Common myeloid progenitor, CD34-positive (primary cell): Measurements from ENCODE around the gene SLC2A13.

Experiments used
- CTCF ChIA-PET: fragments of 350-600 bp; sonication (Branson Sonifier 250); formaldehyde crosslinking; loops from one replicate; lab custom pipeline; 2021; ENCODE audit warnings: antibody characterized with exemption; lab: Charles Lee
- POLR2A ChIA-PET: fragments of 350-600 bp; sonication (Branson Sonifier 250); formaldehyde crosslinking; loops from one replicate; lab custom pipeline; 2021; ENCODE audit warnings: antibody characterized with exemption; lab: Charles Lee
- DNase-seq, 3 donors: peaks; one replicate each; pipeline versions ENCODE4 v3.0.0 to v3.0.0-alpha.2; 2013
- H3K27ac ChIP-seq, 2 experiments: 1 replicate in 1 of 2; 2 replicates in 1 of 2; pipeline ENCODE4 v1.7.0; 2013; ENCODE audit warnings: inconsistent platforms in 2 of 2, low read length in 2 of 2, mild to moderate bottlenecking in 2 of 2, low read depth in 1 of 2, moderate library complexity in 1 of 2; ENCODE audit not compliant: severe bottlenecking in 2 of 2, insufficient read depth in 1 of 2, poor library complexity in 1 of 2
- H3K27me3 ChIP-seq, 5 experiments: replicated peaks in 2 of 5; 1 replicate in 3 of 5; 2 replicates in 2 of 5; pipeline versions ENCODE4 v1.6.1 to v1.7.0; 2013; ENCODE audit warnings: low read length in 4 of 5, mild to moderate bottlenecking in 2 of 5, moderate library complexity in 2 of 5, inconsistent platforms in 1 of 5; ENCODE audit not compliant: insufficient read depth in 5 of 5, control insufficient read depth in 4 of 5
- H3K36me3 ChIP-seq, 4 experiments: 1 replicate in 2 of 4; 2 replicates in 2 of 4; pipeline versions ENCODE4 v1.6.1 to v1.7.0; 2013; ENCODE audit warnings: low read length in 3 of 4, control low read depth in 1 of 4, mild to moderate bottlenecking in 1 of 4; ENCODE audit not compliant: control insufficient read depth in 4 of 4, insufficient read depth in 4 of 4
- H3K4me1 ChIP-seq, 4 experiments: 1 replicate in 3 of 4; 2 replicates in 1 of 4; pipeline versions ENCODE4 v1.6.1 to v1.7.1; 2013; ENCODE audit warnings: low read length in 3 of 4, mild to moderate bottlenecking in 3 of 4, control low read depth in 1 of 4, inconsistent platforms in 1 of 4, moderate library complexity in 1 of 4; ENCODE audit not compliant: control insufficient read depth in 4 of 4, insufficient read depth in 4 of 4; ENCODE audit errors: control extremely low read depth in 1 of 4
- H3K4me3 ChIP-seq, 7 experiments: 1 replicate in 4 of 7; 2 replicates in 3 of 7; pipeline versions ENCODE4 v1.5.1 to v1.7.0; 2013; ENCODE audit warnings: mild to moderate bottlenecking in 7 of 7, low read length in 6 of 7, moderate library complexity in 6 of 7, inconsistent platforms in 2 of 7, low read depth in 2 of 7, control low read depth in 1 of 7; ENCODE audit not compliant: insufficient read depth in 4 of 7, control insufficient read depth in 1 of 7; ENCODE audit errors: extremely low read depth in 1 of 7
- H3K9me3 ChIP-seq, 5 experiments: 1 replicate in 4 of 5; 2 replicates in 1 of 5; pipeline versions ENCODE4 v1.6.1 to v1.7.1; 2013; ENCODE audit warnings: low read length in 4 of 5, mild to moderate bottlenecking in 2 of 5, inconsistent platforms in 1 of 5, low read depth in 1 of 5, moderate library complexity in 1 of 5; ENCODE audit not compliant: control insufficient read depth in 4 of 5, insufficient read depth in 2 of 5; ENCODE audit errors: control extremely low read depth in 1 of 5
- WGBS: methylation state at CpG from one replicate; pipeline ENCODE4 v1.1.5; 2013; ENCODE audit not compliant: insufficient coverage; 5-methylcytosine and 5-hydroxymethylcytosine counted together

Gene SLC2A13

GRCh38 chr12:40106202-40106533, 287 bp upstream of the SLC2A13 start:
- Histone ChIP-seq H3K4me1 (peaks cover 0 to 17% (median 15%) of the 10 kb centered on the region in 4 experiments), H3K9me3 (no peaks in the 10 kb centered on the region), H3K4me3 (peak overlapping the region in 6 of 7 experiments; percentile 19 to 89 (median 82)), H3K36me3 (no peaks in the 10 kb centered on the region), H3K27me3 (peaks cover 0 to 6% (median 3%) of the 10 kb centered on the region in 5 experiments), H3K27ac (no peak overlapping the region)
- DNase-seq = peak in 1 of 3 donors; percentile 19
- ChIA-PET POLR2A (no interaction called here), CTCF (interaction anchor here (0.8 to 8.9 kb wide), 8 partner anchors 11 to 209 kb away, joined by 3 to 65 read pairs (median 4); no protein-coding TSS in a partner anchor)
- 53% methylated on average over 8 of the region's 9 CpGs for WGBS

GRCh38 chr12:40105265-40105514, 691 bp downstream of the SLC2A13 start:
- H3K27ac ChIP-seq = no peak overlapping the region
- DNase-seq = no peak
- peaks cover 0 to 17% (median 15%) of the 10 kb centered on the region in 4 experiments for H3K4me1 ChIP-seq
- WGBS = 0% methylated on average over 26 of the region's 26 CpGs
- H3K36me3 ChIP-seq = no peaks in the 10 kb centered on the region
- POLR2A ChIA-PET = interaction anchor here (0.5 kb wide), 1 partner anchor 279 kb away, joined by 6 read pairs; no protein-coding TSS in a partner anchor
- H3K9me3 ChIP-seq = no peaks in the 10 kb centered on the region
- CTCF ChIA-PET = interaction anchor here (1.0 to 8.9 kb wide), 4 partner anchors 35 to 210 kb away, joined by 3 to 65 read pairs (median 5); no protein-coding TSS in a partner anchor
- H3K27me3 ChIP-seq = peaks cover 0 to 6% (median 3%) of the 10 kb centered on the region in 5 experiments
- peak overlapping the region; percentile 62 to 89 (median 82) for H3K4me3 ChIP-seq

GRCh38 chr12:40104461-40105264, 1.2 kb downstream of the SLC2A13 start:
- peak in 2 of 3 donors; percentile 9 to 23 for DNase-seq
- ChIA-PET POLR2A (interaction anchor here (0.5 kb wide), 1 partner anchor 278 kb away, joined by 6 read pairs; no protein-coding TSS in a partner anchor), CTCF (interaction anchor here (1.2 to 8.9 kb wide), 5 partner anchors 10 to 211 kb away, joined by 3 to 65 read pairs (median 6); no protein-coding TSS in a partner anchor)
- Histone ChIP-seq H3K27me3 (peaks cover 0 to 6% (median 3%) of the 10 kb centered on the region in 5 experiments), H3K9me3 (no peaks in the 10 kb centered on the region), H3K4me3 (peak overlapping the region; percentile 62 to 89 (median 82)), H3K4me1 (peaks cover 0 to 17% (median 15%) of the 10 kb centered on the region in 4 experiments), H3K27ac (no peak overlapping the region), H3K36me3 (no peaks in the 10 kb centered on the region)
- WGBS = 27% methylated on average over 17 of the region's 20 CpGs

GRCh38 chr12:40103043-40103442, 2.8 kb downstream of the SLC2A13 start:
- no peak for DNase-seq
- Histone ChIP-seq H3K27ac (no peak overlapping the region), H3K27me3 (peaks cover 0 to 6% (median 3%) of the 10 kb centered on the region in 5 experiments), H3K36me3 (no peaks in the 10 kb centered on the region), H3K9me3 (no peaks in the 10 kb centered on the region), H3K4me1 (peaks cover 0 to 17% (median 15%) of the 10 kb centered on the region in 4 experiments), H3K4me3 (no peak overlapping the region)
- POLR2A ChIA-PET = no interaction called here
- CTCF ChIA-PET = interaction anchor here (0.9 to 2.1 kb wide), 6 partner anchors 8 to 210 kb away, joined by 3 to 8 read pairs (median 3); no protein-coding TSS in a partner anchor
- 88% methylated on average over 3 of the region's 3 CpGs for WGBS

GRCh38 chr12:40101747-40102146, 4.1 kb downstream of the SLC2A13 start:
- H3K27ac ChIP-seq = no peak overlapping the region
- peaks cover 0 to 15% (median 11%) of the 10 kb centered on the region in 4 experiments for H3K4me1 ChIP-seq
- WGBS = 80% methylated on average over 1 of the region's 1 CpG
- no peak overlapping the region for H3K4me3 ChIP-seq
- H3K27me3 ChIP-seq = peaks cover 0 to 6% (median 3%) of the 10 kb centered on the region in 5 experiments
- no peak for DNase-seq
- ChIA-PET CTCF (interaction anchor here (1.0 to 1.3 kb wide), 2 partner anchors 15 to 216 kb away, joined by 3 to 4 read pairs; no protein-coding TSS in a partner anchor), POLR2A (interaction anchor here (0.6 kb wide), 1 partner anchor 91 kb away, joined by 8 read pairs; no protein-coding TSS in a partner anchor)
- no peaks in the 10 kb centered on the region for H3K36me3 ChIP-seq
- H3K9me3 ChIP-seq = no peaks in the 10 kb centered on the region

- 65% methylated on average over 3 of the region's 3 CpGs for WGBS
- no peaks in the 10 kb centered on the region for H3K9me3 ChIP-seq
- no peaks in the 10 kb centered on the region for H3K36me3 ChIP-seq
- H3K4me1 ChIP-seq = peaks cover 0 to 6% (median 0%) of the 10 kb centered on the region in 4 experiments
- no peak overlapping the region for H3K4me3 ChIP-seq
- no peak overlapping the region for H3K27ac ChIP-seq
- ChIA-PET POLR2A (no interaction called here), CTCF (interaction anchor here (1.4 kb wide), 1 partner anchor 9 kb away, joined by 3 read pairs; no protein-coding TSS in a partner anchor)
- peaks cover 0 to 4% (median 0%) of the 10 kb centered on the region in 5 experiments for H3K27me3 ChIP-seq
- peak in 2 of 3 donors; percentile 20 to 35 for DNase-seq
Observed at GRCh38 chr12:40099423-40099853, 6.4 kb downstream of the SLC2A13 start.
